GM18861 (cell line): Measurements from ENCODE around the gene TEX35.

Experiments used
- ATAC-seq: cut with Tn5 transposase; IDR thresholded peaks from one replicate; pipeline ENCODE4 v1.9.1; 2021; ENCODE audit not compliant: unreplicated experiment

The TEX35 gene

GRCh38 chr1:178512566-178513277 is at the start of gene TEX35:
TSS of gene TEX35 (plus strand) at chr1:178513109. CDS start at chr1:178513189, 80 bp downstream.
- ATAC-seq, result no peak

GRCh38 chr1:178464141-178464540 is 48.8 kb upstream of the TEX35 start:
- no peak for ATAC-seq

- no peak for ATAC-seq
Measured at GRCh38 chr1:178464566-178464965, 48.3 kb upstream of the TEX35 start.

- no peak for ATAC-seq
Measured at GRCh38 chr1:178465011-178465410, 47.9 kb upstream of the TEX35 start.

- ATAC-seq, result no peak
Measured at GRCh38 chr1:178467837-178468236, 45.1 kb upstream of the TEX35 start.

- no peak for ATAC-seq
Measured at GRCh38 chr1:178470411-178470960, 42.4 kb upstream of the TEX35 start.

- ATAC-seq, result no peak
Measured at GRCh38 chr1:178472531-178472930, 40.4 kb upstream of the TEX35 start.

- no peak for ATAC-seq
Measured at GRCh38 chr1:178477373-178477772, 35.5 kb upstream of the TEX35 start.

GRCh38 chr1:178477841-178478240 is 35.1 kb upstream of the TEX35 start:
- ATAC-seq, result no peak

GRCh38 chr1:178483251-178483957 is 29.5 kb upstream of the TEX35 start:
- no peak for ATAC-seq

GRCh38 chr1:178484698-178485225 is 28.1 kb upstream of the TEX35 start:
- no peak for ATAC-seq

GRCh38 chr1:178485541-178485981 is 27.3 kb upstream of the TEX35 start:
- no peak for ATAC-seq

- no peak for ATAC-seq
Measured at GRCh38 chr1:178486100-178487069, 26.5 kb upstream of the TEX35 start.

- ATAC-seq, result no peak
Measured at GRCh38 chr1:178487070-178487615, 25.8 kb upstream of the TEX35 start.

- ATAC-seq, result no peak
Measured at GRCh38 chr1:178488393-178488792, 24.5 kb upstream of the TEX35 start.

- no peak for ATAC-seq
Measured at GRCh38 chr1:178489399-178489798, 23.5 kb upstream of the TEX35 start.

GRCh38 chr1:178490136-178490535 is 22.8 kb upstream of the TEX35 start:
- no peak for ATAC-seq

GRCh38 chr1:178490967-178491366 is 21.9 kb upstream of the TEX35 start:
- no peak for ATAC-seq

- ATAC-seq, result no peak
Measured at GRCh38 chr1:178491721-178492120, 21.2 kb upstream of the TEX35 start.

- ATAC-seq, result no peak
Measured at GRCh38 chr1:178492341-178492740, 20.6 kb upstream of the TEX35 start.
